Spleen (tissue), 11 donors: ENCODE results near the gene BCL7C. TPM values are rescaled to one million over a fixed set of nuclear protein-coding genes. Genes with fewer than 3 reads are reported as not detected.

ENCODE experiments used
- DNase-seq: peaks from one replicate; pipeline ENCODE4 v3.0.0-alpha.2; 2020
- H3K27ac ChIP-seq, 8 donors: fragments of 200-600 bp; sonication (generic) in 7 of 8; 1 replicate in 4 of 8; 2 replicates in 4 of 8; pipeline versions ENCODE4 v1.5.0 to v1.8.0; 2016 to 2021; ENCODE audit warnings: inconsistent platforms in 4 of 8, mild to moderate bottlenecking in 4 of 8, moderate library complexity in 1 of 8
- H3K27me3 ChIP-seq, 7 donors: fragments of 200-600 bp; sonication (generic) in 6 of 7; replicated peaks in 1 of 7; 1 replicate in 4 of 7; 2 replicates in 3 of 7; pipeline versions ENCODE4 v1.5.0 to v1.8.0; 2016 to 2021; ENCODE audit warnings: inconsistent platforms in 3 of 7, mild to moderate bottlenecking in 1 of 7
- H3K36me3 ChIP-seq, 6 donors: fragments of 200-600 bp; sonication (generic) in 5 of 6; 1 replicate in 4 of 6; 2 replicates in 2 of 6; pipeline versions ENCODE4 v1.5.0 to v1.8.0; 2016 to 2021; ENCODE audit warnings: inconsistent platforms in 2 of 6
- H3K4me1 ChIP-seq, 6 donors: fragments of 200-600 bp; sonication (generic) in 5 of 6; 1 replicate in 3 of 6; 2 replicates in 3 of 6; pipeline versions ENCODE4 v1.5.0 to v1.8.0; 2016 to 2021; ENCODE audit warnings: inconsistent platforms in 3 of 6
- H3K4me3 ChIP-seq, 8 donors: fragments of 200-600 bp; sonication (generic) in 7 of 8; 1 replicate in 4 of 8; 2 replicates in 4 of 8; pipeline versions ENCODE4 v1.5.0 to v1.8.0; 2016 to 2021; ENCODE audit warnings: inconsistent platforms in 4 of 8, mild to moderate bottlenecking in 4 of 8, moderate library complexity in 2 of 8
- H3K9me3 ChIP-seq, 8 donors: fragments of 200-600 bp; sonication (generic) in 7 of 8; 1 replicate in 4 of 8; 2 replicates in 4 of 8; pipeline versions ENCODE4 v1.5.0 to v1.8.0; 2016 to 2021; ENCODE audit warnings: inconsistent platforms in 4 of 8
- POLR2A ChIP-seq, 3 donors: fragments of 450-650 bp; IDR thresholded peaks; one replicate each; pipeline ENCODE4 v1.5.1; 2017; ENCODE audit warnings: antibody characterized with exemption in 3 of 3, mild to moderate bottlenecking in 1 of 3
- POLR2AphosphoS5 ChIP-seq, 3 donors: sonication (generic); formaldehyde crosslinking; IDR thresholded peaks; one replicate each; pipeline ENCODE4 v1.5.1; 2017; ENCODE audit warnings: antibody characterized with exemption in 3 of 3
- WGBS, 5 donors: extraction: QIAGEN DNeasy Blood & Tissue Kit in 3 of 5; methylation state at CpG; one replicate each; pipeline versions ENCODE4 v1.1.5 to v1.1.7; 2013 to 2018; 5-methylcytosine and 5-hydroxymethylcytosine counted together
- intact Hi-C: fragments of 100-400 bp; cut with DNase I; formaldehyde crosslinking; loops from one replicate; pipeline ENCODE4 v1.15.0; 2023; ENCODE audit warnings: low total_unique reads
- polyA plus RNA-seq, 3 donors: library from polyadenylated mRNA; stranded (reverse); fragments of 200-250 nt; gene quantifications; one replicate each; pipeline ENCODE4 v1.2.1, GENCODE V29; 2013
- total RNA-seq, 7 donors: library from RNA; depleted of rRNA in 3 of 7; stranded (reverse); fragments of >200 nt in 3 of 7; fragmentation: NEBNext Ultra II Directional in 4 of 7; extraction: Animal tissue kit (Norgen Biotek cat#: 25700) in 4 of 7; gene quantifications; one replicate each; pipeline versions ENCODE4 v1.1.0 to v1.2.1, GENCODE V29; 2016 to 2021
- TF ChIP-seq, protein P1 (sequence below), 11 experiments: fragments of 200-600 bp in 7 of 11; fragments of 450-650 bp in 4 of 11; sonication (generic) in 4 of 11; IDR thresholded peaks in 8 of 11; conservative IDR thresholded peaks in 3 of 11; 1 replicate in 7 of 11; 2 replicates in 4 of 11; pipeline versions ENCODE4 v1.4.0 to v1.8.0; 2016 to 2021; ENCODE audit warnings: antibody characterized with exemption in 11 of 11, inconsistent platforms in 4 of 11, mild to moderate bottlenecking in 1 of 11
- donor health status: healthy with polysubstance abuse.
- donor health status: DM: no; HTN: no; CAD: no; lungs with moderate emphysema.
- donor health status: DM: no; HTN: no; CAD: no.
- donor health status: Bipolar disorder and iron deficiency.
- donor health status: healthy.
- donor health status: DM: no; HTN: no; CAD: no.
- donor health status: DM: yes; HTN: yes; CAD: no.

Gene BCL7C
- total and polyA plus RNA-seq, 10 donors = 15.5 to 38.7 (median 22.9) TPM

DNA sequence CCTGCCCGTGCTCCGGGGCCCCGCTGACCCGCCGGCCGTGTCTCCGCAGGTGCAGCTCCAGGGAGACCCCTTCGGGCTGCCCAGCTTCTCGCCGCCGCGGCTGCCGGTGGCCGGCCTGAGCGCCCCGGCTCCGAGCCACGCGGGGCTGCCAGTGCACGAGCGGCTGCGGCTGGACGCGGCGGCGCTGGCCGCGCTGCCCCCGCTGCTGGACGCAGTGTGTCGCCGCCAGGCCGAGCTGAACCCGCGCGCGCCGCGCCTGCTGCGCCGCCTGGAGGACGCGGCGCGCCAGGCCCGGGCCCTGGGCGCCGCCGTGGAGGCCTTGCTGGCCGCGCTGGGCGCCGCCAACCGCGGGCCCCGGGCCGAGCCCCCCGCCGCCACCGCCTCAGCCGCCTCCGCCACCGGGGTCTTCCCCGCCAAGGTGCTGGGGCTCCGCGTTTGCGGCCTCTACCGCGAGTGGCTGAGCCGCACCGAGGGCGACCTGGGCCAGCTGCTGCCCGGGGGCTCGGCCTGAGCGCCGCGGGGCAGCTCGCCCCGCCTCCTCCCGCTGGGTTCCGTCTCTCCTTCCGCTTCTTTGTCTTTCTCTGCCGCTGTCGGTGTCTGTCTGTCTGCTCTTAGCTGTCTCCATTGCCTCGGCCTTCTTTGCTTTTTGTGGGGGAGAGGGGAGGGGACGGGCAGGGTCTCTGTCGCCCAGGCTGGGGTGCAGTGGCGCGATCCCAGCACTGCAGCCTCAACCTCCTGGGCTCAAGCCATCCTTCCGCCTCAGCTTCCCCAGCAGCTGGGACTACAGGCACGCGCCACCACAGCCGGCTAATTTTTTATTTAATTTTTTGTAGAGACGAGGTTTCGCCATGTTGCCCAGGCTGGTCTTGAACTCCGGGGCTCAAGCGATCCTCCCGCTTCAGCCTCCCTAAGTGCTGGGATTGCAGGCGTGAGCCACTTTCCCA, 8.4 kb upstream of the BCL7C start:
- peak; percentile 95 for DNase-seq
- Histone ChIP-seq H3K9me3 (peaks cover 0 to 3% (median 0%) of the 10 kb centered on the region in 8 donors), H3K4me3 (peak overlapping the region; percentile 39 to 79 (median 48)), H3K27me3 (no peaks in the 10 kb centered on the region), H3K36me3 (no peaks in the 10 kb centered on the region), H3K4me1 (peaks cover 32 to 58% (median 45%) of the 10 kb centered on the region in 6 donors), H3K27ac (peak overlapping the region; percentile 92 to 97 (median 94))
- 5 to 15% (median 10%) methylated on average over 40 to 99 of the region's 99 CpGs for WGBS, 5 donors
- intact Hi-C loops = no loop called here
- TF ChIP-seq POLR2AphosphoS5 (IDR thresholded peaks at IDR 0.05) (peak; percentile 68 to 83 (median 80)), POLR2A (IDR thresholded peaks at IDR 0.05) (peak in 1 of 3 donors; percentile 41)
- TF ChIP-seq, protein P1, sequence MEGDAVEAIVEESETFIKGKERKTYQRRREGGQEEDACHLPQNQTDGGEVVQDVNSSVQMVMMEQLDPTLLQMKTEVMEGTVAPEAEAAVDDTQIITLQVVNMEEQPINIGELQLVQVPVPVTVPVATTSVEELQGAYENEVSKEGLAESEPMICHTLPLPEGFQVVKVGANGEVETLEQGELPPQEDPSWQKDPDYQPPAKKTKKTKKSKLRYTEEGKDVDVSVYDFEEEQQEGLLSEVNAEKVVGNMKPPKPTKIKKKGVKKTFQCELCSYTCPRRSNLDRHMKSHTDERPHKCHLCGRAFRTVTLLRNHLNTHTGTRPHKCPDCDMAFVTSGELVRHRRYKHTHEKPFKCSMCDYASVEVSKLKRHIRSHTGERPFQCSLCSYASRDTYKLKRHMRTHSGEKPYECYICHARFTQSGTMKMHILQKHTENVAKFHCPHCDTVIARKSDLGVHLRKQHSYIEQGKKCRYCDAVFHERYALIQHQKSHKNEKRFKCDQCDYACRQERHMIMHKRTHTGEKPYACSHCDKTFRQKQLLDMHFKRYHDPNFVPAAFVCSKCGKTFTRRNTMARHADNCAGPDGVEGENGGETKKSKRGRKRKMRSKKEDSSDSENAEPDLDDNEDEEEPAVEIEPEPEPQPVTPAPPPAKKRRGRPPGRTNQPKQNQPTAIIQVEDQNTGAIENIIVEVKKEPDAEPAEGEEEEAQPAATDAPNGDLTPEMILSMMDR (IDR thresholded peaks at IDR 0.05 in 8 of 11, conservative IDR thresholded peaks at IDR 0.05 in 3 of 11) = peak in 6 of 11 experiments; percentile 23 to 60 (median 42)

DNA sequence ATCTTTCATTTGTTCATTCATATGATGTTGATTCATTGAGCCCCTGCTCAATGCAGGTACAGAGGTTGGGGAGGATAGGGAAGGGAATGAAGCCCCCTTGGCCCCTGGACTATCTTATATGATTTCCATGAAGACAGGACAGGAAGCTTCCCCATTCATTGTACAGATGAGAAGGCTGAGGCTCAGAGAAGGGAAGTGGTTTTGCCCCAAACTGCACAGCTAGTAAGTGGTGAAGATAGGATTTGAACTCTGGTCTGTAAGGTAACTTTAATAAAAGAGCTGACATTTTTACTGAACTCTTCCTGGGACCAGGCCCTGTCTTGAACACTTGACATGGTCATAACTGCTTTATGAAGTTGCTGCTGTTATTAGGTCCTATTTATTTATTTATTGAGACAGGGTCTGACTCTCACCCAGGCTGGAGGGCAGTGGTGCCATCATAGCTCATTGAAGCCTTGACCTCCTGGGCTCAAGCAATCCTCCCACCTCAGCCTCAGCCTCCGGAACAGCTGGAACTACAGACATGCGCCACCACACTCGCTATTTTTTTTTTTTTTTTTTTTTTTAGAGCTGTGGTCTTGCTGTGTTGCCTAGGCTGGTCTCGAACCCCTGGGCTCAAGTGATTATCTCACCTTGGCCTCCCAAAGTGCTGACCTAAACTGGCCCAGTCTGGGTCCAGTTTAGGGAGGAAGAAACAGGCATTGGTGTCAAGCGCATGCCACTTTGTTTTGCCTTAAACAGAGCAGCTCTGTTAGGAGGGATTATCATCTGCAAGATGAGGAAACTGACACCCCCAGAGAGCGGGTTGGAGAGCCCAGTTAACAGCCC, 7.5 kb upstream of the BCL7C start:
- H3K9me3 ChIP-seq = peaks cover 0 to 3% (median 0%) of the 10 kb centered on the region in 8 donors
- no peak for DNase-seq
- TF ChIP-seq POLR2AphosphoS5 (IDR thresholded peaks at IDR 0.05) (no peak), POLR2A (IDR thresholded peaks at IDR 0.05) (no peak)
- TF ChIP-seq, protein P1 (IDR thresholded peaks at IDR 0.05 in 8 of 11, conservative IDR thresholded peaks at IDR 0.05 in 3 of 11) = no peak
- H3K27ac ChIP-seq = peak overlapping the region; percentile 68 to 97 (median 94)
- H3K27me3 ChIP-seq = no peaks in the 10 kb centered on the region
- intact Hi-C loops = no loop called here
- peak overlapping the region; percentile 30 to 79 (median 48) for H3K4me3 ChIP-seq
- peaks cover 31 to 63% (median 53%) of the 10 kb centered on the region in 6 donors for H3K4me1 ChIP-seq
- H3K36me3 ChIP-seq = no peaks in the 10 kb centered on the region
- 15 to 22% (median 16%) methylated on average over 5 to 6 of the region's 6 CpGs for WGBS, 5 donors

DNA sequence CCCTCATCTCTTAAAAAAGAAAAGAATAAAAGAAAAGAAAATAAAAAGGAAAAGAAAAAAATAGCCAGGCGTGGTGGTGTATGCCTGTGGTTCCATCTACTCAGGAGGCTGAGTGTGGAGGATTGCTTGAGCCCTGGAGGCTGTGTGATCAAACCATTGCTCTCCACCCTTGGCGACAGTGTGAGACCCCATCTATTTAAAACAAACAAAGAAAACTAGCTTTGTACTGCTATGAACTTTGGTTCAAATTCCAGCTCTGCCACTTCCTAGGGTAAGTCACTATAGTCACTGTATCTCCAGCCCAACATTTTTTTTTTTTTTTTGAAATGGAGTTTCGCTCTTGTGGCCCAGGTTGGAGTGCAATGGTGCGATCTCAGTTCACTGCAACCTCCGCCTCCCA, 6.7 kb upstream of the BCL7C start:
- H3K4me3 ChIP-seq = no peak overlapping the region
- 92 to 98% (median 96%) methylated on average over 5 of the region's 5 CpGs for WGBS, 5 donors
- DNase-seq = no peak
- TF ChIP-seq, protein P1 (IDR thresholded peaks at IDR 0.05 in 8 of 11, conservative IDR thresholded peaks at IDR 0.05 in 3 of 11) = no peak
- TF ChIP-seq POLR2AphosphoS5 (IDR thresholded peaks at IDR 0.05) = no peak
- no peak for TF ChIP-seq POLR2A (IDR thresholded peaks at IDR 0.05)
- no peak overlapping the region for H3K27ac ChIP-seq
- no peaks in the 10 kb centered on the region for H3K27me3 ChIP-seq
- H3K36me3 ChIP-seq = no peaks in the 10 kb centered on the region
- H3K4me1 ChIP-seq = peaks cover 38 to 67% (median 61%) of the 10 kb centered on the region in 6 donors
- intact Hi-C loops = no loop called here
- H3K9me3 ChIP-seq = peaks cover 0 to 3% (median 0%) of the 10 kb centered on the region in 8 donors
